ENCODE measurements around the gene LAMC2.

Gene LAMC2

GRCh38 chr1:183167676-183168075, 18.4 kb upstream of the LAMC2 start:
- no peak for DNase-seq (ENCODE audit: low read depth in 4 of 4, low spot score in 1 of 4)

GRCh38 chr1:183168308-183168707, 17.8 kb upstream of the LAMC2 start:
- no peak for DNase-seq (ENCODE audit: low read depth in 4 of 4, low spot score in 1 of 4)

GRCh38 chr1:183173828-183174227, 12.2 kb upstream of the LAMC2 start:
- no peak for DNase-seq (ENCODE audit: low read depth in 4 of 4, low spot score in 1 of 4)

GRCh38 chr1:183175631-183176030, 10.4 kb upstream of the LAMC2 start:
- DNase-seq (ENCODE audit: low read depth in 4 of 4, low spot score in 1 of 4) = no peak

- DNase-seq (ENCODE audit: low read depth in 4 of 4, low spot score in 1 of 4) = no peak
These were observed 7.5 kb upstream of the LAMC2 start for GRCh38 chr1:183178545-183178944.

GRCh38 chr1:183179033-183179432, 7.0 kb upstream of the LAMC2 start:
- DNase-seq (ENCODE audit: low read depth in 4 of 4, low spot score in 1 of 4) = no peak

GRCh38 chr1:183180218-183180617, 5.8 kb upstream of the LAMC2 start:
- DNase-seq (ENCODE audit: low read depth in 4 of 4, low spot score in 1 of 4) = no peak

- DNase-seq (ENCODE audit: low read depth in 4 of 4, low spot score in 1 of 4) = no peak
These were observed 5.4 kb upstream of the LAMC2 start for GRCh38 chr1:183180634-183181056.

GRCh38 chr1:183186841-183187240, 777 bp downstream of the LAMC2 start:
- no peak for DNase-seq (ENCODE audit: low read depth in 4 of 4, low spot score in 1 of 4)

- no peak for DNase-seq (ENCODE audit: low read depth in 4 of 4, low spot score in 1 of 4)
These were observed 2.2 kb downstream of the LAMC2 start for GRCh38 chr1:183188240-183188639.

GRCh38 chr1:183191833-183192232, 5.8 kb downstream of the LAMC2 start:
- DNase-seq (ENCODE audit: low read depth in 4 of 4, low spot score in 1 of 4) = no peak

GRCh38 chr1:183193963-183194525, 8.0 kb downstream of the LAMC2 start:
- no peak for DNase-seq (ENCODE audit: low read depth in 4 of 4, low spot score in 1 of 4)

- DNase-seq (ENCODE audit: low read depth in 4 of 4, low spot score in 1 of 4) = no peak
These were observed 8.6 kb downstream of the LAMC2 start for GRCh38 chr1:183194527-183195141.

GRCh38 chr1:183195142-183195574, 9.1 kb downstream of the LAMC2 start:
- DNase-seq (ENCODE audit: low read depth in 4 of 4, low spot score in 1 of 4) = no peak

GRCh38 chr1:183197762-183198161, 11.7 kb downstream of the LAMC2 start:
- no peak for DNase-seq (ENCODE audit: low read depth in 4 of 4, low spot score in 1 of 4)

GRCh38 chr1:183198463-183198862, 12.4 kb downstream of the LAMC2 start:
- DNase-seq (ENCODE audit: low read depth in 4 of 4, low spot score in 1 of 4) = no peak

- no peak for DNase-seq (ENCODE audit: low read depth in 4 of 4, low spot score in 1 of 4)
These were observed 13.2 kb downstream of the LAMC2 start for GRCh38 chr1:183199304-183199703.

GRCh38 chr1:183200451-183200850, 14.4 kb downstream of the LAMC2 start:
- DNase-seq (ENCODE audit: low read depth in 4 of 4, low spot score in 1 of 4) = no peak

GRCh38 chr1:183203094-183203493, 17.0 kb downstream of the LAMC2 start:
- no peak for DNase-seq (ENCODE audit: low read depth in 4 of 4, low spot score in 1 of 4)

- DNase-seq (ENCODE audit: low read depth in 4 of 4, low spot score in 1 of 4) = no peak
These were observed 19.2 kb downstream of the LAMC2 start for GRCh38 chr1:183205196-183205781.

- no peak for DNase-seq (ENCODE audit: low read depth in 4 of 4, low spot score in 1 of 4)
These were observed 20.6 kb downstream of the LAMC2 start for GRCh38 chr1:183206538-183207122.

GRCh38 chr1:183209533-183210158, 23.6 kb downstream of the LAMC2 start:
- DNase-seq (ENCODE audit: low read depth in 4 of 4, low spot score in 1 of 4) = no peak

Measured in stimulated activated CD4-positive, alpha-beta T cell treated with anti-CD3 and anti-CD28 coated beads, Interleukin-1b, Interleukin-23, amount 100 ng/mL, for 24 hours (primary cell).